ENCODE measurements around the gene SLC30A1.

Gene SLC30A1

DNA sequence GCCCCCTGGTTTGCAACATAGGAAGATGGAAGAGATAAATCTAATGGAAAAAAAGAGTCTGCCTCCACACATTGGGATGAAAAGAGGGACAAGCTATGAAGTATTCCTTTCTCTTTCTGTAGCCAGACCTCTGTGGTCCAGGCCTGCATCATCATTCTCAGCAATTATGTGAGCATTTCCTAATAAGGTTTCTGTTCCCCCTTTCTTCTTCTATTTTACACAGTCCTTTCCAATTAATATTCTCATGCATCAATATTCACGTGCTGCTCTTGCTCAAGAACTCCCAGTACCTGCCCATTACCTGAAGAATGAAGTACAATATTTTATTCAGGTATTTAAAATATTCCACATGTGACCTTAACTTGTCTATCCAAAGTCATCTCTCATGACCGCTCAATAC is 8.2 kb upstream of the SLC30A1 start:
- Histone ChIP-seq H4K20me1 (ENCODE audit: low read depth, low read length) (no peaks in the 10 kb centered on the region), H3K9me3 (ENCODE audit: insufficient read depth, low read length) (no peaks in the 10 kb centered on the region), H3K36me3 (ENCODE audit: low read length) (no peaks in the 10 kb centered on the region), H3K9ac (ENCODE audit: low read length) (no peak overlapping the region), H3K27me3 (ENCODE audit: low read length) (no peaks in the 10 kb centered on the region), H3K79me2 (ENCODE audit: insufficient read depth, low read length) (no peaks in the 10 kb centered on the region), H2AFZ (ENCODE audit: low read depth, low read length, severe bottlenecking) (no peak overlapping the region), H3K4me2 (ENCODE audit: low read depth, low read length, poor library complexity, severe bottlenecking) (no peak overlapping the region), H3F3A (ENCODE audit: insufficient read depth) (no peaks in the 10 kb centered on the region), H3K4me3 (ENCODE audit: insufficient read depth, low read length, poor library complexity, severe bottlenecking) (no peak overlapping the region), H3K9me2 (replicated peaks; ENCODE audit: insufficient read depth, low read length) (no peaks in the 10 kb centered on the region), H3K27ac (ENCODE audit: low read depth, low read length) (no peak overlapping the region)
- TF ChIP-seq CTCF (IDR thresholded peaks at IDR 0.05; ENCODE audit: insufficient read depth, low read length, poor library complexity, severe bottlenecking) (no peak), EZH2phosphoT487 (conservative IDR thresholded peaks at IDR 0.05; ENCODE audit: low read length) (no peak)

DNA sequence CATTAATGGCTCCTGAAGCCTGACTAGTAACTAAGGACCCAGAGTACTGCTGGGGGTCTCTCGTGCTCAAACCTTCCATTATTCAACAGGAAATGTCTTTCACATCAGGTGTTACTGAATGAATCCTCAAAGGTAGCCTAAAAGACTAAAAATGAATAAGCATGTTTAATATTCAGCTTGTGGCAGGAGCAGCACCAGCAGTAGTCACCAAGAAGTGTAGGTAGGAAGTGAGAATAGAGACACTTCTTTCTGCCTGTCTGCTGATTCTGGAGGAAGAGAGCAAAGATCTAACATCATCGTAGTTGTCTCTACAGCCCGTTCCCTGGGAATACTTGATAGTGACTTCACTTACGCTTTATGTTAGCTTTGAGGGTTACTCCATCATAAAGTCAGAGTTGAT is 7.6 kb upstream of the SLC30A1 start:
- H3K4me2 ChIP-seq (ENCODE audit: low read depth, low read length, poor library complexity, severe bottlenecking) = no peak overlapping the region
- H4K20me1 ChIP-seq (ENCODE audit: low read depth, low read length) = no peaks in the 10 kb centered on the region
- no peaks in the 10 kb centered on the region for H3K79me2 ChIP-seq (ENCODE audit: insufficient read depth, low read length)
- TF ChIP-seq EZH2phosphoT487 (conservative IDR thresholded peaks at IDR 0.05; ENCODE audit: low read length) (no peak), CTCF (IDR thresholded peaks at IDR 0.05; ENCODE audit: insufficient read depth, low read length, poor library complexity, severe bottlenecking) (no peak)
- no peaks in the 10 kb centered on the region for H3K9me2 ChIP-seq (replicated peaks; ENCODE audit: insufficient read depth, low read length)
- no peaks in the 10 kb centered on the region; the same call in 1 of the 2 replicates for H3F3A ChIP-seq (ENCODE audit: insufficient read depth)
- no peak overlapping the region for H3K9ac ChIP-seq (ENCODE audit: low read length)
- H3K4me3 ChIP-seq (ENCODE audit: insufficient read depth, low read length, poor library complexity, severe bottlenecking) = no peak overlapping the region
- H2AFZ ChIP-seq (ENCODE audit: low read depth, low read length, severe bottlenecking) = no peak overlapping the region
- H3K36me3 ChIP-seq (ENCODE audit: low read length) = no peaks in the 10 kb centered on the region
- H3K9me3 ChIP-seq (ENCODE audit: insufficient read depth, low read length) = no peaks in the 10 kb centered on the region
- no peak overlapping the region for H3K27ac ChIP-seq (ENCODE audit: low read depth, low read length)
- H3K27me3 ChIP-seq (ENCODE audit: low read length) = no peaks in the 10 kb centered on the region

- Histone ChIP-seq H3K9me2 (replicated peaks; ENCODE audit: insufficient read depth, low read length) (no peaks in the 10 kb centered on the region), H3K4me2 (ENCODE audit: low read depth, low read length, poor library complexity, severe bottlenecking) (no peak overlapping the region), H3F3A (ENCODE audit: insufficient read depth) (no peaks in the 10 kb centered on the region; the same call in 1 of the 2 replicates), H3K79me2 (ENCODE audit: insufficient read depth, low read length) (no peaks in the 10 kb centered on the region), H3K9me3 (ENCODE audit: insufficient read depth, low read length) (no peaks in the 10 kb centered on the region), H4K20me1 (ENCODE audit: low read depth, low read length) (no peaks in the 10 kb centered on the region), H3K4me3 (ENCODE audit: insufficient read depth, low read length, poor library complexity, severe bottlenecking) (no peak overlapping the region), H2AFZ (ENCODE audit: low read depth, low read length, severe bottlenecking) (no peak overlapping the region), H3K9ac (ENCODE audit: low read length) (no peak overlapping the region), H3K27ac (ENCODE audit: low read depth, low read length) (no peak overlapping the region), H3K27me3 (ENCODE audit: low read length) (no peaks in the 10 kb centered on the region), H3K36me3 (ENCODE audit: low read length) (no peaks in the 10 kb centered on the region)
- TF ChIP-seq EZH2phosphoT487 (conservative IDR thresholded peaks at IDR 0.05; ENCODE audit: low read length) (no peak), CTCF (IDR thresholded peaks at IDR 0.05; ENCODE audit: insufficient read depth, low read length, poor library complexity, severe bottlenecking) (no peak)
These were observed 4.3 kb upstream of the SLC30A1 start for GRCh38 chr1:211583011-211583992.

Data from SU-DHL-6 (cell line).